Measurements from ENCODE around the gene STOML1. TPM values are rescaled to one million over a fixed set of nuclear protein-coding genes. Genes with fewer than 3 reads are reported as not detected.

The STOML1 gene
- total RNA-seq, 4 donors from 2014 or later: 10.9 to 25.8 (median 18.2) TPM

DNA sequence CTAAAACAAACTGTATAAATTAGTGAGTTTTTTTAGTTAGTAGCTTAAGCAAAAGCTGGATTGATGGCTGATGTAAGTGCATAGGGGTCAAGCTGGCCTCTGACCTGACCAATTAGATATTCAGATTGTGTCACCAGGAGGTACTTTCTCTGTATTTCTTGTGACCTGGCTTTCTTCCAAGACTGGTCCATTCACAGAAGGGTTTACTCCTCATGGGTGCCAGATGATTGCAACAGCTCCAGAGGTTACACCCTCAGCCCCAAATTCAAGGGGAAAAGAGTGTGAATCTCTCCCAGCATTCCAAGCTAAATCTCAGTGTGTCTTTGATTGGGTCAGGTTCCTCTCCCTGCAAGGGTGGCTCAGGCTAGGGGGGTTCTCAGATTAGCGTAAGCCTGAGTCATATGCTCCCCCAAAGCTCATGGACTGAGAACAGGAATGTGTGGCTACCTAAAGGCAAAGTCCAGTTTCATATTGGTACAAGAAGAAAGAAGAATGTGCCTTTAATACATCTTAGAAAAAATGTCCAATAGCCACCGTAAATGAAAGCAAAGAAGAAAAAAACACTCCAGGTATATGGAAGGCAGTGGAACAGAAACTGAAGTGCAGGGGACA lies 18.9 kb upstream of the STOML1 start:
- TF ChIP-seq, protein P1, sequence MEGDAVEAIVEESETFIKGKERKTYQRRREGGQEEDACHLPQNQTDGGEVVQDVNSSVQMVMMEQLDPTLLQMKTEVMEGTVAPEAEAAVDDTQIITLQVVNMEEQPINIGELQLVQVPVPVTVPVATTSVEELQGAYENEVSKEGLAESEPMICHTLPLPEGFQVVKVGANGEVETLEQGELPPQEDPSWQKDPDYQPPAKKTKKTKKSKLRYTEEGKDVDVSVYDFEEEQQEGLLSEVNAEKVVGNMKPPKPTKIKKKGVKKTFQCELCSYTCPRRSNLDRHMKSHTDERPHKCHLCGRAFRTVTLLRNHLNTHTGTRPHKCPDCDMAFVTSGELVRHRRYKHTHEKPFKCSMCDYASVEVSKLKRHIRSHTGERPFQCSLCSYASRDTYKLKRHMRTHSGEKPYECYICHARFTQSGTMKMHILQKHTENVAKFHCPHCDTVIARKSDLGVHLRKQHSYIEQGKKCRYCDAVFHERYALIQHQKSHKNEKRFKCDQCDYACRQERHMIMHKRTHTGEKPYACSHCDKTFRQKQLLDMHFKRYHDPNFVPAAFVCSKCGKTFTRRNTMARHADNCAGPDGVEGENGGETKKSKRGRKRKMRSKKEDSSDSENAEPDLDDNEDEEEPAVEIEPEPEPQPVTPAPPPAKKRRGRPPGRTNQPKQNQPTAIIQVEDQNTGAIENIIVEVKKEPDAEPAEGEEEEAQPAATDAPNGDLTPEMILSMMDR (IDR thresholded peaks at IDR 0.05; ENCODE audit: low read depth): no peak

GRCh38 chr15:74008901-74009300 lies 16.8 kb upstream of the STOML1 start:
- TF ChIP-seq, protein P1 (IDR thresholded peaks at IDR 0.05; ENCODE audit: low read depth): no peak

DNA sequence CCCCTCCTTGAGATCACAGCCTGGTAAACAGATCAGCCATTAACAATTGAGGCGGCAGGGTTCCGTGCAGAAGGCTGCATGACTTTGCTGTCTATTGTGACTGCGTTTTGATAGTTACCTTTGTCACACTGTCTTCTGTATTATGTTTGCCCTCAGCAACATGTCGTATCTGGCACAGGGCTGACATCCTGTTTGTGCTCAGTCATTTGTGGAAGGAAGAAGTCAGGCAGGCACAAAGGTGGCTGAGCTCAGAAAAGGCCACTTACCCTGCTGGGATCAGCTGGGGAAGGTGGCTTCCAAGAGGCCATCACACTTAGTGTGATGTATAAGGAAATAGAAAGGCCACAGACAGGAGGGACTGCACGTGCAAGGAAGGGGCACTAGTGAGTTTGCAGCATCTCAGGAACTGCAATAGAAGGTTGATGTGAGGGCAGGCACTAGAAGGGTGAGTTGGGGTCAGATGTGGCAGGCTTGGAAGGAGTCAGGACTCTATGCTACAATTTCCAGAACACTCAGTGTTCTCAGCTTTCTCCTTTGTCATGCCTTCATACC lies 15.8 kb upstream of the STOML1 start:
- TF ChIP-seq, protein P1 (IDR thresholded peaks at IDR 0.05; ENCODE audit: low read depth): no peak

DNA sequence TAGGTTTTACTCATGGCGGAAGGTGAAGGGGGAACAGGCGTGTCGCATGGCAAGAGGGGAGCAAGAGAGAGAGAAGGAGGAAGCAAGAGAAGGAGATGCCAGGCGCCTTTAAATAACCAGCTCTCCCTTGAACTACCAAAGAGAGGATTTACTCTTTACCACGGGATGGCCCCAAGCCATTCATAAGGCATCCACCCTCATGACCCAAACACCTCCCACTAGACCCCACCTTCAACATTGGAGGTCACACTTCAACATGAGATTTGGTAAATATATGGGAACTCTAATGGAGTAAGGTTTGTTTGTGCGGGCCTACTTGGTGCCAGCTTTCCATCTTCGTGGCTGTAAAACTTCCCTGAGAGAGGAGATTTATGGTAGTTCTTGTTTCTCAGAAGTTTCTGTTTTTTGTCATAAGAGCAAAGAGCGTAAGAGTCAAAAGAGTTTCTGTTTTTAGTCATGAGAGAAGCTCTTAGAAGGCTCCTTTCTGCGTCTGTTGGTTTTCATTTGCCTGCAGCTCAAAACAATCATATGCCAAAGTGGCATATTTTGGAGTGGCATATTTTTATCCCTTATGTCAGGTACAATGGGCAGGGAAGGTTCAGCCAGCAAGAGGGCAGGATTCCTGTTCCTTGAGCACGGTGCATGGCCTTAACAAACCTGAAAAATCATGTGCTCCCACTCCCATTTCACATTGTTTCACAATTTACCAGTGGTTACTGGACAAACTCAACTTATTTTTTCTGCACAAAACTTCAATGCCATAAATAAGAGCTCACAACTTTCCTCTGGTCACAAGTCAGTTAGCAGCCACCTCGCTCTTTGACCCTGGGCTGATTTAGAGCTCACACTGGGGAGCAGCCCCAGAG lies 14.9 kb upstream of the STOML1 start:
- TF ChIP-seq, protein P1 (IDR thresholded peaks at IDR 0.05; ENCODE audit: low read depth): no peak

DNA sequence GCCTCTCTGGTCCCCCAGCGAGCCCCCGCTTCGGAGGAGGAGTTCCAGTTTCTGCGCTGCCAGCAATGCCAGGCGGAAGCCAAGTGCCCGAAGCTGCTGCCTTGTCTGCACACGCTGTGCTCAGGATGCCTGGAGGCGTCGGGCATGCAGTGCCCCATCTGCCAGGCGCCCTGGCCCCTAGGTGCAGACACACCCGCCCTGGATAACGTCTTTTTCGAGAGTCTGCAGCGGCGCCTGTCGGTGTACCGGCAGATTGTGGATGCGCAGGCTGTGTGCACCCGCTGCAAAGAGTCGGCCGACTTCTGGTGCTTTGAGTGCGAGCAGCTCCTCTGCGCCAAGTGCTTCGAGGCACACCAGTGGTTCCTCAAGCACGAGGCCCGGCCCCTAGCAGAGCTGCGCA lies 5.9 kb upstream of the STOML1 start:
- TF ChIP-seq, protein P1 (IDR thresholded peaks at IDR 0.05; ENCODE audit: low read depth): no peak

- TF ChIP-seq, protein P1 (IDR thresholded peaks at IDR 0.05; ENCODE audit: low read depth): no peak
These were observed 4.8 kb upstream of the STOML1 start for GRCh38 chr15:73996939-73997338.

DNA sequence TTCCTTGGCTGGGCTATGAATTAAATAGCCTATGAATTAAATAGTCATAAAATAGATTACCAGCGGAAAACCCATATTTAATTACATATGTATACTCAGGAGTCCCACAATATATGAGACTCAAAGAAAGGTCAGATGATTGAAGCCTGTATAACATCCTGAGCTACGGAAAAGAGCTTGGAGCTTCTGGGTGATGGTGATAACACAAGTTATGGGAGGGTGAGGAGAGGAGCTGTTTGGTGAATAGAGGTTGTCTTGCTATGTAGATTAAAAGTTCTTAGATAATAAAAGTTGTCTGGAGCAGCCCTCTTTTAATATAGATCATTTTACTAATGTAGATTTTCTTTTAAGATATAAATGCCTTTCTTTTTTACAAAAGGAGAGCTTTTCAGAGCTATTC lies 4.2 kb upstream of the STOML1 start:
- TF ChIP-seq, protein P1 (IDR thresholded peaks at IDR 0.05; ENCODE audit: low read depth): no peak

All from subcutaneous adipose tissue (tissue), 4 donors.